HG02973 (cell line): ENCODE measurements around the gene PKNOX1.
"Not testable (repeated sequence)": the region's sequence is repeated elsewhere in the genome, so short reads cannot be mapped to it uniquely, and the experiment has no call there.

ENCODE experiments used
- ATAC-seq: cut with Tn5 transposase; IDR thresholded peaks from one replicate; pipeline ENCODE4 v1.9.1; 2021; ENCODE audit warnings: moderate library complexity; ENCODE audit not compliant: unreplicated experiment

Gene PKNOX1

DNA sequence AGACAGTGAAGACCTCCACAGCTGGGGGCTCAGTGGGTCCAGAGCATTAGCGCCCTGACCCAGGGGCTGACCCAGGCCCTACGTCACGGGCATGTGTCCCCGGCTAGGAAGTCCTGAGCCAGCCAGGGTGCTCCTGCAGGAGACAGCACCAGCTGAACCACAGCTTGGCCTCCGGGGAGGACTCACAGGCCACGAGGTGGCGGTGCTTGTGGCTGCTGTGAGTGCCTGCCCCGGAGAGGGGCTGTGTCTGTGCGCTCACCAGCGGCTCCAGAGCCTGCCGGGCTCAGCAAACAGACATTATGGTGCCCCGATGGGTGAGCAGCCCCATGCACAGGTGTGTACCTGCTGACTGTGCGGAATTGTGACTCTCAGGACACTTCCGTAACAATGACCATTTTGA, 70.2 kb downstream of the PKNOX1 start:
- not testable (repeated sequence) for ATAC-seq

DNA sequence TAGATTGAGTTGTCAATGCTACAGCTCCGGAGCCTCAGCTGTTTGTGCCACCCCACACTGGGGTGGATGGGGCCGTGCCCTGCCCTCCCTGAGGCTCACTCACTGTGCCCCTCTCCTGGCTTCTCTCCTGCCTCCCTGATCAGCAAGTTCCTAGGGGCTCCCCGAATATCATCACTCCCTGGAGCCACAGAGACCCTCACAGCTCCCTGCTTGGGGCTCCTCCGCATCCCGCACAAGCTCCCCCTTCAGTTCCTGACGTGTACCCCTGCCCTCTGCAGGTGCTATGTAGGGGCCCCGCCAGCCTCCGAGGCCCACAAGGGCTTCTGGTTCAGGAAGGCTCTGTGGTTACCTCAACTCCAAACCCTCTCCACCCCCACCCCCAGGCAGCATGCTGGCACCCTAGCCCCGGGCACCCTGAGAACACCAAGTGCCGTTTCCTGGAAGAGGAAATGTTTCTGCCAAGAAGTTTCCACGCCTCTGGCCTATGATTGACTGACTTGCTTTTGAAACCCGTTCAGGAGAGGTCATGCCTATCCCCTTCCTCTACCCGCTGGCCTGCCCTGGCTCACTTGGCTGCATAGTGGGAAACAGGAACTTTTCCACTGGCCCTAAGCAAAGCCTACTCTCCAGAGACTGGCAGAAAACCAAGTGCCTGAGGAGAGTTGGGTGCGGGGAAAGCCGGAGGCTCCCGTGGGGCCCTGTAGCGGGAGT, 71.0 kb downstream of the PKNOX1 start:
- ATAC-seq, result not testable (repeated sequence)

DNA sequence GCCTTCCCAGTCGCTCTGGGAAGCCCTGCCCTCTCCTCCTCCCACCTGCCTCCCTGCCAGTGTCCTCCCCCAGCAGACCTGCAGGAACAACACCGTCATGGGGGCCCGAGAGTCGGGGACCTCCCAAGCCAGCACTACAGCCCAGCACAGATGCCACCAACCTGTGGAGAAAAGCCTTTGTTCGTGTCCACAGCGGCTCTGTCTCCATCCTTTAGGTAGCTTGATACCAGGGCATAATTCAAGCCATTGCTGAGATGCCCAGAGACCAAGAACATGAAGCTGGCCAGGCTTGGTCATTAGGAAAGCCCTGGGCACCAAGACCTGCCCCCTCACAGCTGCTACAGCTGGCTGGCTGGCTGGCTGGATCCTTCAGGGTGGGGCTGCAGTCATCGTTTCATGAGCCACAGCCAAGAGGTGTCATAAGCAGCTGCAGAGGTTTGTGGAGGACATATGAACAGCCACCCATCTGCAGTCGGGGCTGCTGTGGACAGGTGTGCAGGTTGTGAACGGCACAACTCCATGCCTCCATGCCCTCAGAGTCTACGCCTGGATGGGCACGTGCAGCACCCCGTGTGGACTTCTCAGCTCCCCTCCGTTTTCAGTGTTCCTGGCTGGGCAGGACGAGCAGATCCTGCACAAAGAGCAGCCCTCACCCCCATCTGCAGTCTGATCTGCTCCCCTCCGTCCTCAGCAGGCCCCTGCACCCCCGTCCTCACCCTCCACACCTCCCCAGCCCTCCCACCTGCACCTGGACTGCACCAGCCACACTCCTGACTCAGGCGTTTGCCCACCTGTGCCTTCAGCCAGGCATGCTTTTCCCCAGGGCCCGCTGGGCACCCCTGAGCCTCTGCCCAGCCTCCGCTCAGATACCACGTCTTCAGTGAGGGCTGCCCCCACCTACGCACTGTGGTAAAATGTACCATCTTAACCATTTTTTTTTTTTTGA, 71.8 kb downstream of the PKNOX1 start:
- ATAC-seq, result not testable (repeated sequence)

DNA sequence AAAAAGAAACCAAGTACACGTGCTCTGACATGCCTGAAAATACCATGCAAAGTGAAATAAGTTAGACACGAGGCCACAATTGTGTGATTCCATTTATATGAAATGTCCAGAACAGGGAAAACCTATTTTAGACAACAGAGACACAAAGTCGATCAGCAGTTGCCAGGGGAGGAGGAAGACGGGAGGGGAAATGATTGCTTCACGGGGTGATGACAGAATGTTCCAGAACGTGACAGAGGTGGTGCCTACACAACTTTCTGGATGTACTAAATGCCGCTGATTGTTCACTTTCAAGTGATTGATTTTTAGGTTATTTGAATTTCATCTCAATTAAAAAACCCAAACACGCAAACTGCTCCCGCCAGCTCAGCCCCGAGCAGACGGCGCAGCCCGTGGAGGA, 78.8 kb downstream of the PKNOX1 start:
- ATAC-seq, result not testable (repeated sequence)

DNA sequence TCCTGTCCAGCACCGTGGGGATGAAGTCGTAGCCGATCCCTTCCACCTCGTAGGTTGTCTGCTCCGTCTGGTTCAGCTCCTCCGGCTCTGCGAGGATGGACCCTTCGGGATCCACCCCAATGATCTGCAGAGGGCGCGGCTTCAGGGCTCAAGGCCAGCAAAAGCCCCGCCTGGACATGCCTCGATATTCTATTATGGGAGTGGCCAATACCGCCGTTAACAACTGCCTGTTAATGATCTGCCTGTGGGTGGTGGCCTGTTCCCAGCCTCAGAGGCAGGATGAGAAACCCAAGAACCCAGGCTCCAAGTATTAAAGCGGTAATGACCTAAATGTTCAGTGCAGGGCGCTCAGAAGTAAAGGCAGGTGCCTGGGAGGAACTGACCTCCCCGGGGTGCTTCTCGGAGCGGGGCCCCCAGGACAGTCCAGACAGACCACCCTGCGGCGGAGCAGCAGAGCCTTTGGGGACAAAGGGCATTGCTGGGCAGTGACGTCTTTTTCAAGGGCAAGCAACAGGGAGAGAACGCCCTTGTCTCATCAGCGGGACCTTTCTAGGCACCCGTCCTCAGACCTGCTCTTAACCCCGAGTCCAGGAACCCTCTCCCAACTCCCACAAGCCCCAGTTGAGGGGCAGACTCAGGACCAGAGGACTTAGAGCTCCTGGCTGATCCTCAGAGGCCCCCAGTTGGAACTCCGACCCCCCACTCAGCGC, 88.7 kb downstream of the PKNOX1 start:
- not testable (repeated sequence) for ATAC-seq

DNA sequence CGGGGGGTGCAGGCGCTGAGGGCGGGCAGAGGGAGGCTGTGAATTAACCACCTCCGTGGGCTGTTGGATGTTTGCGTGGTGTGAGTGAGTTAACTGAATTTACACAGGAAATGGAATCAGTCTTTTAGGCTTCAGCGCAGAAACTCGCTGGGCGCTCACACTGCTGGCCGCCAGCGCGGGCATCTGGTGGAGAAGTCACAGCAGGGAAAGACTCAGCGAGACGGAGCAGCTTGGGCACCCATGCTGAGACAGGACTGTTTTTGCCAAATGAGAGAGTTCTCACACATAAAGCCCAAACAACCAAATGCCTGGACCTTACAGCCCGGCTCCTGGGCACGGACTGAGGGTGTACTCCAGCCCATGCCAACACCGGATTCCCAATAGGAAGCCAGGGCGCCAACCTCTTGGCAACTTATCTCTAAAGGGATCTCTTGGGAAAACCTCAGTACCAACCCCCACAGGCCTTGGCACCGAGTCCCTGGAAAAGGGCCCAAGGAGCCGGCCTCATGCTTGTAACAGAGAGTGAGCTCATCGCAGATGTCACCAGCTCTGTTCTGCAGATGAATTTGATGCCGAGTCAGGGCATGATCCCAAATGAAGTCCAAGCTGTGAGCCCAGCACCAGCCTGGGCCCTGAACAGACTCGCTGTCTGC, 90.0 kb downstream of the PKNOX1 start:
- ATAC-seq, result not testable (repeated sequence)

DNA sequence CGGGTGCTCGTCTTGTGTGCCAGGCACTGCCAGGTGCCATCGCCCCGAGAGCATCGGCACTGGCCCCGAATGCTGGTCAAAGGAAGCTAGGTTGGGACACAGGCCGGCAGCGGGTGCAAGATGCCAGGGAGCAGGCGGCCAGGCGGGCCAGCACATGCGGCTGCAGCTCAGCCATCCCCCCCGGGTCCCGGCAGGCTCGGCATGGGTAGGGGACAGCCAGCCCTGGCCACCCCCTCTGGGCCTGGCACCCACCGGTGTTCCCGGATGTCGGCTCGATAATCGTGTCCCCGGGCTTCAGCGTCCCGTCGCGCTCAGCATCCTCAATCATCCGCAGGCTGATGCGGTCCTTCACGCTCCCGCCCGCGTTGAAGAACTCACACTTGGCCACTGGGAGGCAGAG, 91.6 kb downstream of the PKNOX1 start:
- not testable (repeated sequence) for ATAC-seq

DNA sequence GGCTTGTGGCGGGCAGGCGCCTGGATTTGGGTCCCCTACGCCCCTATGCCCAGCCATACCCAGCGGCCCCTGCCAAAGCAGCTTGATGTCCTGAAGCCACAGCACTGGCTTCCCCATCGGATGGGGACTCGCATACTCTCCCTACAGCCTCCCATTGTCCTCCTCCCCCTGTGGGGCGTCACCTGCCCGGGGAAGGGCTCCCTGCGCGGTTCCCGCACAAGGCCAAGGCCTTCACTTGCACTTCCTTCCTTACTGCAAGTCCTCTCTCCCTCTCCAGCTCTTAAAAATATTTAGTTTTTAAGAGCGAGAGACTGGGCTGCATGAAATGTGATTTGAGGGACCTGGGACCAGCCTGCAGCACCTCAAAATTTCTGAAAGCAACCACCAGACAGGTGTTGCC, 92.3 kb downstream of the PKNOX1 start:
- ATAC-seq, result not testable (repeated sequence)

DNA sequence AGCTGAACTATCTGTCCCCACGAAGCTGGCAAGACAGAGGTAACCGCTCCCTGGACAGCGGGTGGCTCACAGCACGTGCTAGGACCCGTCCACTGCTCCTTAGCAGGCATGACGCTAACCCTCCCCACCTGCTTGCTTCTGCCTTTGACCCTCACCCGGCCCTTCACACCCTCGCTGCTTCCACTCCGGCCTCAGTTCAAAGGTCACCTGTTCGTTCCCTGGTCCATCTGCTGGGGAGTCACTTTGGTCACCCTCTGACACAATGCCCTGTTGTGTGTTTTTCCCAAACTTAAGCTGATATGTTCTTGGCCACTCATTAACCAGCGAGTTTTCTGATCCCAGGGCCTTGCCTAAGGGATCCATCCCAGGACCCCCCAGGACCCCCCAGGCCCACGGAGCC, 93.7 kb downstream of the PKNOX1 start:
- not testable (repeated sequence) for ATAC-seq

DNA sequence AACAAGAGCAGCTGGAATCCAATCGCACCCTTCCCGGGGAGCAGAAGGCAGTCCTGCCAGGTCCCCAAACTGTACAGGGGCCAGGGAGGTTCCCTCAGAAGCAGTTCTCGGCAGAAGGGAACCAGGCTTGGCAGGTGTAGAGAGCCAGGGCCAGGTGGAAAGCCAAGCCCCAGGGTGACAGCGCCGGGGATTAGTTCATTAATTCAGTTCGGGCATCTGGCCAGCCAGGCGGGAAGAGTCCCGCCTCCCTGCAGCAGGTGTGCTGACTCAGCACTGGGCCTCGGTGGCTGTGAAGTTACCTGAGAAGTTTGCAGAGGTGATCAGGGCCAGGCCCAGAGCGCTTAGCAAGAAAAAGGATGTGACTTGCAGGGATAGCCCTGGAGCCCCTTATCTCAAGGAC, 95.3 kb downstream of the PKNOX1 start:
- not testable (repeated sequence) for ATAC-seq

DNA sequence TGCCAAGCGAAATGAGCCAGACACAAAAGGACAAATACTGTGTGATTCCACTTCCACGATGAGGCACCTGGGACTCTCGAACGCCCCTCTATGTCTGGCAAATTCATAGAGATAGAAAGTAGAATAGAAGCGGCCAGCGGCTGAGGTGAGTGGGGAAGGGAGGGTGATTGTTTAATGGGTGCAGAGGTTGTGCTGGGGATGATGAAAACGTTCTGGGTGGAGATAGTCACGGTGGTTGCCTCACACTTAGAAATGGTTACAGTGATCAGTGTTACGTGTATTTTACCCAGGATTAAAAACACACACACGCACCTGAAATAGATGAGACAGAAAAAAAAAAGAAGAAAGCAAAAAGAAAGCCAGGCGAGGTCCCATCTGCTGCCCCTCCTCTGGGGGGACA, 98.4 kb downstream of the PKNOX1 start:
- not testable (repeated sequence) for ATAC-seq

DNA sequence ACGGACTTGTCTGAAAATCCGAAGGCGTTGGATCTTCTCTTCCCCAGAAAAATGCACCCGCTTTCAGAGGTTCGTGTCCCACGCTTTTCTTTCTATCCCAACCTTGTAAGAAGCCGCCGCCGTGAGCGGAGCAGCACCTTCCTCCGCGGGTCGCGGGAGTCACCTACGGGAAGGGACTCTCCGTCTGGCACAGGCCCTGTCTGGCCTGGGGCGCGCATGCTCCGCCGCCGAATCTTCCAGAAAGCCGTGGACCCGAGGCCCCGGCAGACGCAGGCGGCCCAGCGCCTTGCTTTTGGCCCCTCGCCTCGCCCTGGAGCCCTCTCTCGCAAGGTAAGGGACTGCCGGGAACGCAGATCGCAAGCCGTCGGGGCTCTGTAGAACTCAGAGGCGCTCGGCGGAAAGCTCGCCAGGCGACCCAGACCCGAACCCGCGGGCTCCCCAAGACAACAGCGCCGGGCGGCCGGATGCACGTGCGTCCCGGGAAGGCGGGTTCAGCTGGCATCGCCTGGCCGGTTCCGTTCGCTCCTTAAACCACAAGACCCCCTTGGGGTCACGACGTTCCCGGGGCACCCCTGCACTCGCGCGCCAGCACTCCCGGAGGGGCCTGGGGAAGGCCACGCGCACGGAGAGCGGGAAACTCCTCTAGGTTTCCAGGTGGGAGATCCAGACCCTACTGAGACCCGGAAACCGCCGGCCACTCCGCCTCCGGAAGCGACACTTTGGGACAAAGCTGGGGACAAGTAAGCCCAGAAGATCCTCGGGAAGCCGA, 100.2 kb downstream of the PKNOX1 start:
- ATAC-seq, result not testable (repeated sequence)

DNA sequence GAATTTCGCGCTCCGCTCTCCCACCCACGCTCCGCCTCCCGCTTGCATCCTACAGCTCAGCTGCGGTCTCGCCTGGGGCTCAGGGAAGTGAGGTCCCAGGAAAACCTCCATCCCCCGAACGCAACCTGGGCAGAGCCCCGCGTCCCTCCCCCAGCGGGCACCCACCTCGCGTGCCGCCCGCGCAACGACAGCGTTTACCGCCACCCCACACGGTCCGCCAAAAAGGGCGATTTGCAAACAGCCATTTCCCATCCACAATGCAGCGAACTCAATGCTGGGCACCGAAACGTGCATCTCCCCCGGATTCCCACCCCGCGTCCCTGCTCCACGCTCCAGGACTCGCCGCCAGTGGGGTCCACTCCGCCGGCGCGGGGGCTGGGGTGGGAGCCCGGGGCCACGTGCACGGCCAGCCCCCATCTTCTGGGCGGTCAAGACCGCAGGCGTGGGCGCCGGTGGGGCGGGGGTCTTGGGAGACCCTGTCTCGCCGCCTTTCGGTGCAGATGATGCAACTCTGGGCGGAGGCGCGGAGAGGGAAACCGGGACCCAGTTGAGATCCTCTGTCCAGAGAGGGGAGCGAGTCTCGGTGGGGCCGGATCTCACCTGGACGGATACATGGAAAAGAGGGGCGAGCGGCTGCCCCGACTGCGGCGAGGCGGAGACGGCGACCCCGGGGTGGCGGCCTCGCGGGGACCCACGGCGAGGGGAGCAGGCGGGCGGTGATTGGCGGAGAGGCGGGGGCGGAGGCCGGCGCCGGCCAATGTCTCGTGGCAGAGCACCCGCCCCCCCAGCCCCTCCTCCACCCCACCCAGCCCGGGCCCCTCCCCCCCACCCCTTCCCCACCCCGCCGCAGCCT, 101.0 kb downstream of the PKNOX1 start, which contains the start of gene CBS:
TSS of gene CBS (minus strand) at position 666 of the 853 bp plus-strand sequence. CDS start 3,642 bp downstream, outside the sequence.
- ATAC-seq, result not testable (repeated sequence)

DNA sequence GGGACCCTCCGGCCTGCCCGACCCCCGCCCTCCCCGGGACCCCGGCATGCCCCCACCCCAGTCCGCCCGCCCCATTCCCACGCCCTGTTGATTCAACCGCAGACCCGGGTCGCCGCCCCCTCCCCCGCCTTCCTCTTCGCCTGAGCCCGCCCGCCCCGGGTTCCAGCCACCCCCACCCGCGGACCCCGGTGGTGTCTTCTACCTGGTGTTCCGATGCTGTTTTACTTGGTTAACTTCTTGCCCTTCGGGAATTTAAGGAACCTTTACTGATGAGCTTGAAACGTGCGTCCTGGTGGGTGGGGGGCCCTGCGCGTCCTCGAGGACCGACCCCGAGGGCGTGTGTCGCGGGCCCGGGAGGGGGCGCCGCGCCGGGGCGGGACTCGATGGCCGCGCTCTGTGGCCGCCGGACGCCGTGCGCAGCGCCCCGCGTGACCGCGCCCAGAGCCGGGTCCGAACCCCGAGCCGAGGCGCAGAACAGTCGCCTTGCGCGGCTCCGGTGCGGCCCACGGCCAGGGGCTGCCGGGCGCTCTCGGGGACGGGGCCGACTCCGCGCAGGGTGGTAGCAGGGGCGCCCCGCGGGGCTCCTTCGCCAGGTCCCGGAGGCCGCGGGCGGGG, 101.8 kb downstream of the PKNOX1 start:
- ATAC-seq, result not testable (repeated sequence)

DNA sequence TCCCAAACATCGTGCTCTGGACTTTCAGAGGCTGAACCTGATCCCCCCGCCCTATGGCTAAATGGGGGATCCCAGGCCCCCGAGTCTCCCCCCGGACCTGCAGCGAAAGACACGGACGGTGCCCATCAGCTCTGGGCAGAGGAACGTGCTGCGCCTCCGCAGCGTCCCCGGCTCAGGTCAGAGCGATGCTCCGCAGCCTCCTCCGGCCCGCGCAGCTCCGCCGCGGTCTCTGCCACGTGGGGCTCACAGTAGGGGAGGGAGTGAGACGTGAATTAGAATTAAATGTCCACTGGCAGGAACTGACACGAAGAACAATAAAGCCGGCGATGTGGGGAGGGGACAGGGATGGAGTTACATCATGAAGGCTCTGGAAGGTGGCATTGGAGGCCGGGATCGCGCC, 102.3 kb downstream of the PKNOX1 start:
- not testable (repeated sequence) for ATAC-seq

DNA sequence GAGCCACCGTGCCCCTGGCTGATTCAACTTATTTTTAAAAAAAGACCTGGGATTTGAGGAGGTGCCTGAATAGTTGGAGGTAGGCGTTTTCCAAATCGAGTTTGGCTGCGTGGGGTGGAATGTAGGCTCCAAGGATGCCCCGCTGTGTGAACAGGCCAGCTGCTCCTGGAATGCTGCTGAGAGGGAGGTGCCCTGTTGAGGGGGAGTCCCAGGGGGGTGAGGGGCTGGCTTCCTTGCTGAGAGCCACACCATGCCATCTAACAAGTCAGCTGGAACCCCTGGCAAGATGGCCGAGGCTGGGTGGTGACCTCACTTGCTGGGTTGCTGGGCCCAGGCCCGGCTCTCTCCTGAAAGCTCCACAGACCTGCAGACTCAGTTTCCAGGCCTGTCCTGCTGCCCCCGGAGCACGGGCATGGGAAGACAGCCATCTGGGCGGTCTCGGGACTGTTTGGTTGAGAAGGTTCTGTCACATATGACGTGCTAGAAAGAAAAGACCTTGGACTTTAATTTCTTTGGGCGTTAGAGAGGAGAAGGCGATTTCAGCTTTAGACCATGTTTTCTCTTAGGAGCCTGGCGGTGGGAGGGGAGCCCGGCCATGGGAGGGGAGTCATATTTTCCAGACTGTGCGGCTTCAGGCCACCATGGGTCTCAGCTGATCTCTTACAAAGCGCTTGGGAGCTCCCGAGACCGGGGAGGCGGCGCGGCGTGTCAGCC, 108.4 kb downstream of the PKNOX1 start:
- not testable (repeated sequence) for ATAC-seq
